GM15510 (cell line): ENCODE measurements around the gene GNG7.

Experiments used
- POLR2A ChIP-seq: IDR thresholded peaks from 3 replicates; pipeline ENCODE4 v1.6.1; 2011; ENCODE audit warnings: borderline replicate concordance; ENCODE audit not compliant: insufficient read length; ENCODE audit errors: extremely low read depth

GNG7 gene

DNA sequence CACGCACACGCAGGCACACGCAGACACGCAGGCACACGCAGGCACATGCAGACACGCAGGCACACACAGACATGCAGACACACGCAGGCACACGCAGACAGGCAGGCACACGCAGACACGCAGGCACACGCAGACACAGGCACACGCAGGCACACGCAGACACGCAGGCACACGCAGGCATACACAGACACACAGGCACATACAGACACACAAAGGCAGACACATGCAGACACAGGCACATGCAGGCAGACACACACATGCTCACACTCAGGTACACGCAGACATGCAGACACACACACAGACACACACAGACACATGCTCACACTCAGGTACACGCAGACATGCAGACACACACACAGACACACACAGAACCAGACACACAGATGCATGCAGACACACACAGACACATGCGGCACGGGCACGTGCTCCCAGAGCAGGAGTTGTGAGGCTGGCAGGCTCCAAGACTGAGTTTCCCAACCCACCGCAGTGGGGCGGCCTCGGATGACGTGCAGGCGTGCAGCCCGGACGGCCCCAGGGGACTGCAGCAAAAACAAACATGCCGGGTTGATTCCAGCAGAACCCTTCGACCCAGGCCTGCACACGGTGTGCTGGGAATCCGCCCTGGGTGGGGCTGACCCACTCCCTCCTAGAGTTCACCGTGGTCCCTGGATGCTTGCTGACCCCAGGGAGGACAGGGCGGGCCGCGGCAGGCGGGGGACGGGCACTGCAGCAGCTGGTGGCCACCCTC is 126.6 kb downstream of the GNG7 start:
- TF ChIP-seq POLR2A = no peak

DNA sequence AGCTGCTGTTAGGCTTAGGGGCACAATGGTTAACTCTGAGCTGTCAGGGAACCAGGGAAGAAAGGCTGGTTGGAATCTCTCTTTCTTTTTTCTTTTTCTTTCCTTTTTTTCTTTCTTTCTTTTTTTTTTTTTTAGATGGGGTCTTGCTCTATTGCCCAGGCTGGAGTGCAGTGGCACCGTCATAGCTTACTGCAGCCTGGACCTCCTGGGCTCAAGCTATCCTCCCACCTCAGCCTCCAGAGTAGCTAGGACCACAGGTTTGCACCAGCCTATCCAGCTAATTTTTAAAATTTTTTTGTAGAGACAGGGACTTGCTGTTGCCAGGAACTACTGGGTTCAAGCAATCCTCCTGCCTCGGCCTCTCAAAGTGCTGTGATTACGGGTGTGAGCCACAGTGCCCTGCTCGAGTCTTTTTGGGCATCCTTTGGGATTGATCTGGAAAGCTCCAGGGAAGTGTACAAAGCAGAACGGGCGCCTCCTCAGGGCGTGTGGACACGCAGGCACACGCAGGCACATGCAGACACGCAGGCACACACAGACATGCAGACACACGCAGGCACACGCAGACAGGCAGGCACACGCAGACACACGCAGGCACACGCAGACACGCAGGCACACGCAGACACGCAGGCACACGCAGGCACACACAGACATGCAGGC is 127.4 kb downstream of the GNG7 start:
- TF ChIP-seq POLR2A = no peak

DNA sequence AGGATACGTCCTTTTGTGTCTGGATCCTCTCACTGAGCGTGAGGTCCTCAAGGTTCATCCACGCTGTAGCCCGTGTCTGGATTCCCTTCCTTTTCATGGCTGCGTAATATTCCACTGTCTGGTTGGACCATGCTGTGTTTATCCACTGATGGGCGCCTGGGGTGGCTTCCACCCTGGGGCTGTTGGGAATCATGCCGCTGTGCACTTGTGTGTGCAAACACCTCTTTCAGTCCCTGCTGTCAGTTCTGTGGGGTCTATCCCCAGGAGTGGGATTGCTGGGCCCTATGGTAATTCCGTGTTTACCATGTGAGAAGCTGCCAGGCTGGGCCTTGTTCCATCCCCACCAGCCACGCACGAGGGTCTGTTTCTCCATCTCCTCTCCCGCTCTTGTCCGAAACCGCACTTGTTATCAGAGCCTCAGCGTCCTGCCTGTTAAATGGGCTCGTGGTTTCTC is 128.0 kb downstream of the GNG7 start:
- no peak for TF ChIP-seq POLR2A

DNA sequence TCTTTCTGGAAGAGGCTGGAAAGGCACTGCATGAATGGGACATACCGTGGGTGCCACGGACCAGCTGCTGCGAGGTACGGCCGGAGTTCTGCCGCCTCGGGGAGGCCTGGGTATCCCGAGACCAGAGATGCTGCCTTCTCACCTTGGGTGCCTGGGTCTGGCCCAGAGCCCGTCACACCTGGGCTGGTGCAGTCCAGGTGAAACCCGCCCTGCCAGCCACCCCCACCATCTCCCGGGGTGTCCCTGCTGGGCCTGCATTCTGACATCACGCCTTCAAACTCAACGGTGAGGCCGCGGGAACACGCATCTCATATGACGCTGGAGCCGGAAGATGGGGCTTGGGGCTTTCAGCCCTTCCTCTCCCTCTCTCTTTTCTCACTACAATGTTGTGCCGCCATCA is 128.6 kb downstream of the GNG7 start:
- no peak for TF ChIP-seq POLR2A

DNA sequence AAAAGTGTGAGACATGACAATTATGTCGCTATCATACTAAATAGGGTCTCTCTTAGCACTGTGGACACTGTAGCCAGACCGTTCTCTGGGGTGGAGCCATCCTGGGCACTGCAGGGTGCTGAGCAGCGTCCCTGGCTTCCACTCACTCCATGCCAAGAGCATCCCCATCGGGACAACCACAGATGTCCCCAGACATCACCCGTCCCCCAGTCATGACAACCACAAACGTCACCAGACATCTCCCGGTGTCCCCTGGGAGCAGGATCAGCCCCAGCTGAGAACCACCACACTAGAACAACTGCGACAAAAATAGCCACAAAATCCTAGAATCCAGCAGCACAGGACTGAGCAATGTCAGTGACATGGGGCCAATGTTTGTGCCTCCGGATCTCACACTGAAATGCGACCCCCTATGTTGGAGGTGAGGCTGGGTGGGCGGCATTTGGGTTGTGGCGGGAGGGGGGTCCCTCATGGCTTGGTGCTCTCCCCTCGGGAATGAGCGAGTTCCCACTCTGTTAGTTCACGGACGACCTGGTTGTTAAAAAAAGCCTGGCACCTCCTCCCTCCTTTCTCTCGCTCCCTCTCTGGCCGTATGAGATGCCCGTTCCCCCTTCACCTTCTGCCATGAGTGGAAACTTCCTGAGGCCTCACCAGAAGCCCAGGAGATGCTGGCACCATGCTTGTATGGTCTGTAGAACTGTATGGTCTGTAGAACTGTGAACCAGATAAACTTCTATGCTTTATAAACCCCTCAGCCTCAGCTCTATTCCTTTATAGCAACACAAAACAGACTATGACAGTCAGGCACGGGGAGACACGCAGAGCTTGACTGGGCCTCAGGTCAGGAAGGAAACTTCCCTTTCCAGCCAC is 132.7 kb downstream of the GNG7 start:
- TF ChIP-seq POLR2A = no peak

DNA sequence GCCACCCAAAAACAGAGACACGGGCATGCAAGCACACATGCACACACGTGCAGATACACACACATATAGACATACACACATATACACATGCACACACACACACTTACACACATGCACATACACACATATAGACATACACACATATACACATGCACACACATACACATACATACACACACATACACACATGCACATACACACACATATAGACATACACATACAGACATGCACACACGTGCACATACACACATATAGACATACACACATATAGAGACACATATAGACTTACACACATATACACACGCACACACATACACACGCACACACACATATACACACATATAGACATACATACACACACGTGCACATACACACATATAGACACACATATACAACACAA is 134.5 kb downstream of the GNG7 start:
- no peak for TF ChIP-seq POLR2A

DNA sequence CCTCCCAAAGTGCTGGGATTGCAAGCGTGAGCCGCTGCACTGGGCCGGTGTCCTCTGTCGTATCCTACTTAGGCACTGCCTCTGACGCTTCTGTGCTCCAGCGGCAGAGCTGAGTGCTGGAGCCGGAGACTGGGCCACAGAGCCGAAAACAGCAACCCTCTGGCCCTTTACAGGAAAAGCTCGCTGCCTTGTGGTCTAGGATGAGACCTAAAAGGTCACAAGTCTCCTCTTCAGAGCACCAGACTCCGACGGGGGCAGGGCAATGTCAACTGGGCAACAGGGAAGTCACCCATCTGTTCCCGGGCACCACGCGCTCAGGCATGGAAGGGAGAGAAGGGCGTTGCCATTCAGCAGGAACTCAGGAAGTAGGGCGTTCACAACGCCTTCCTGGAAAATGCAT is 134.9 kb downstream of the GNG7 start:
- no peak for TF ChIP-seq POLR2A

DNA sequence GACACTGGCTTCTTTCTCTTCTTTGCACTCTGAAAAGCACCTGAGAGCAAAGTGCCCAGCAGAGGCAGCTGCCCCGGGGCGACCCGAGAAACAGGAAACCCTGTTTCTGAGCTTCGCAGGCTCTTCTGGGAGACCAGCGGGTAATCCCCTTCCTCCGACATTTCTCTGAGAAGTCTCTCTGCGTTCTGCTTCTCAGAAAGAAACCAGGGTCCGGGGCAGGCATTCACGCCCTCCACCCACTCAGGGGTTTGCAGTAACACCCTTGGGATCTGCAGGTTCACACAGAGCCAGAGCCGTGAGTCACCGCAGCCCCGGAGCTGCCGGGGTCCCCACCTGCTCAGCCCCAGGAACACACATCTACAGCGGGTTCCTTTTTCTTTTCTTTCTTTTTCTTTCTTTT is 140.6 kb downstream of the GNG7 start:
- peak; percentile 42 for TF ChIP-seq POLR2A

DNA sequence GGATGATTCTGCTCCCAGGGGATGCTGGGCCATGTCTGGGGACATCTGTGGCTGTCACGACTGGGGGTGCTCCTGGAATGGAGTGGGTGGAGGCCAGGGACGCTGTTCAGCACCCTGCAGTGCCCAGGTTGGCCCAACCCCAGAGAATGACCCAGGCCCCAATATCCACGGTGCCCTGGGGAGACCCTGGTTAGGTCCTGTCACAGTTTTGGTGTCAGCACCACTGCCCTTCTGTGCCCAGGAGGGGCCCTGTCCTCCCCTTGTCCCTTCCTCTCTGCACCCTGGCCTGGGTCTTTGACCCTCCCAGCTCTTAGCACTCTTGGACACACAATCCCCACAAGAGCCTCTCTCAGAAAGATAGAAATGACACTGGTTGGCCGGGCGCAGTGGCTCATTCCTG is 141.3 kb downstream of the GNG7 start:
- TF ChIP-seq POLR2A = no peak

DNA sequence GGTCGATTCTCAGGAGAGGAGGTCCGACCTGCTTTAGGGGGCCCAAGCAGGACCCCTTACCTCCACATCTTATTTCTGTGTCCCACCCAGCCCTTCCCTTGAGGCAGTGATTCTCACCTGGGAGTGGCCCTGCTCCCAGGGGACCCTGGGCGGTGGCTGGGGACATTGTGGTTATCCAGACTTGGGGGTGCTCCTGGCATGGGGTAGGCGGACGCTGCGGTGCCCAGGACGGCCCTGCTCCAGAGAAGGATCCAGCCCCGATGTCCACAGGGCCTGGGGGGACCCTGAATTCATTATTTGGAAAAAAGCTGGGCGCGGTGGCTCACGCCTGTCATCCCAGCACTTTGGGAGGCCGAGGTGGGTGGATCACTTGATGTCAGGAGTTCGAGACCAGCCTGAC is 142.1 kb downstream of the GNG7 start:
- no peak for TF ChIP-seq POLR2A

DNA sequence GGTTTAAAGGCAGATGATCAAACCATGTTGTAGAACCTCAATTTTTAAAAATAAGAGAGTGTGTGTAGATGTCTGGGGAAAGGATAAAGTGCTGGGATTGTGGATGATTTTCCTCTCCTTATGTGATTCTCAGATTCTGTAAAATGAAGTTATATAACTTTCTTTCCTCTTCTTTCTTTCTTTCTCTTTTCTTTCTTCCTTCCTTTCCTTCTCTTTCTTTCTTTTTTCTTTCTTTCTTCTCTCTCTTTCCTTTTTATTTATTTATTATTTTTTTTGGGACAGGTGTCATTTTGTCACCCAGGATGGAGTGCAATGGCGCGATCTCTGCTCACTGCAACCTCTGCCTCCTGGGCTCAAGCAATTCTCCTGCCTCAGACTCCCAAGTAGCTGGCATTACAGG is 144.0 kb downstream of the GNG7 start:
- TF ChIP-seq POLR2A = no peak

DNA sequence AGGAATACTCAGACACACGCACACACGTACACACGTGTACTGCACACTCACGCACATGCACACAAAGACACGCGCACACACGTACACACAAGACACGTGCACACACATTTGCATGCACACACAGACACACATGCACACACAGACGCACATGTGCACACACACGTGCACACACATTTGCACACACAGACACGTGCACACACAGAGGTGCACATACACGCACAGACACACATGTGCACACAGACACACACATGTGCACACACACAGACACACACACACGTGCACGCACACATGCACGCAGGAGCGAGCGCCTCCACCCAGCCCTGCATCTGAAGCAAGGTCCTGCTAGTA is 145.4 kb downstream of the GNG7 start:
- TF ChIP-seq POLR2A = no peak

DNA sequence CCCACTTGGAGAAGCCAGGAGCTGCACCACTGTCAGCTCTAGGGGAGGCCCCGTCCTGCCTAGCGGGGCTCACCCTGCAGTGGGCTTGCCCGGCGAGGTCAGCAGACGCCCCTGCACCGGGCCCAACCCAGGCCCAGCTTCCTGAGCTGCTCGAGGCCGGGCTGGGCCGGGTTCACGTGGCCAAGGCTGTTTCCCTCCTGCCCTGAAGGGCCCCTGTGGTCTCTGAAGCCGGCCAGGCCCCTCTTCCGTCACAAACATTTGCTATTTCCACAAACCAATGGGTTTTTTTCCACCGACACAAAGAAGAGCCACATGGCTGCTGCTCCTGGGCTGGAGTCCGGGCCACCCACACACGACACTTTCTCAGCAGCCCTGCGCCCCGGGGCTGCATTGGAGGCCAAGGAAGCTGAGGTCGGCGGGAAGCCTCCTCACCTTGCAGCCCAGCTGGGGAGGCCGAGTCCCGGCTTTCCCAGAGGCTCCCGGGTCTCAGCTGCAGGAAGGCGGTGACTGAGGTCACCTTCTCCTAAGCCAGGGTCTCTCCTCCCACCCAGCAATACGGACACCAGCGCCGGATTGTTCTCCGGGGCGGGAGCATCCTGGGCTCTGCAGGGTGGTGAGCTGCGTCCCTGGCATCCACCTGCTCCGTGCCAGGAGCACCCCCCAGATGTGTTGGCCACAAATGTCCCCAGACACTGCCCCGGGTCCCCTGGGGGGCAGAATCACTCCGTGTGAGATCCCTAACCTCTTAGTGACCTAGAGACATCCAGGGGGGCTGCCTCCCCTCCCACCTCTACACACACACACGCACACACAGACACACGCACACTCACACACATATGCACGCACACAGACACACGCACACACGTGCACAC is 146.0 kb downstream of the GNG7 start:
- no peak for TF ChIP-seq POLR2A

DNA sequence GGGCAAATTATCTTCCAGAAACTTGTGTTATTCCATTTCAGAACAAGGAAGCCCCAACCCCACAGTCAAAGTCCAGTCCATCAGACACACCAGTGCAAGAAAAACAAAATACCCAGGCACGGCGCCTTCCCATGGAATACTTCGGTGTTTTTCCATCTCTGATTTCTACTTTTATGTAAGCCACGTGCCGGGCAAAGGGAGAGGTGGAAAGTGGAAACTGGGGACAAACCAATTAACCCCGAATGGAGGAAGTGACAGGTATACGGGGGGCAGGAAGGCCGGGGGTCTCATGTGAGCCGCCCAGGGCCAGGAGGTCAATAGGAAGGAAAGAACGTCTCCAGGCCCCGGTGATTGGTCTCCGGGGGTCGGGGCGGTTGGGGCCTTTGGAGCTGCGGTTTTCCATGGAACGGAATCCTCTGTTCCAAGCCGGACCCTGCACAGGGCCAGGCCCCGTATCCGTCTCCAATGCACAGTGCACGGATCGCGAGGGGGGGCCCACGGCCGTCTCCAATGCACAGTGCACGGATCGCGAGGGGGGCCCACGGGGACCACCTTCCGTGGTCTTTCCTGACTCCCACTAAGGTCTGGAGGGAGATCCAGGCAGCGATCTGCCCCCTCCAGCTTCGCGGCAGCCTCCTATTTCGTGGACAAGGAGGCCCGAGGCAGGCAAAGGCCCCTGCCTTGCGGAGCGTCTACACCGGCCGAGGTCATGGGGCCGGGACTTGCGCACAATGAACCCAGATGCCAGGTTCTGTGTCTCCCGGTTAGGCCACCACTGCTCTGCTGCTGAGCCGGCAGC is 146.9 kb downstream of the GNG7 start:
- no peak for TF ChIP-seq POLR2A

DNA sequence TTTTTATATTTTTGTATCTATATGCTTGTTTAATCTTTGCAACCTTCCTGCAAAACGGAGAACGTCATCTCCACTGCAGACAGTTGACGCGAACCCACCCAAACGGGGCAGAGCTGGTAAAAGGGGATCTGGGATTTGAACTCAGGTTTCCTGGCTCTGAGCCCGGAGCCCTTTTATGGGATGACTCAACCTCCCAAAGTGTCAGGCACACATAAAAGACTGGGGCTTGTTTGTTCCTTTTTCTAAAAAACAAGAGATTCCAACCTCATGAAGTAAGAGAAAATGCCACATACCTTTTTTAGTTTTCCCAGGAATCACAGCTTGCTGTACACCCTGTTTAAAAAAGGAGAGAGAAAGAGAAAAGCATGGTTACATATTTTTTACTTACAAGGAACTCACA is 147.6 kb downstream of the GNG7 start:
- no peak for TF ChIP-seq POLR2A

DNA sequence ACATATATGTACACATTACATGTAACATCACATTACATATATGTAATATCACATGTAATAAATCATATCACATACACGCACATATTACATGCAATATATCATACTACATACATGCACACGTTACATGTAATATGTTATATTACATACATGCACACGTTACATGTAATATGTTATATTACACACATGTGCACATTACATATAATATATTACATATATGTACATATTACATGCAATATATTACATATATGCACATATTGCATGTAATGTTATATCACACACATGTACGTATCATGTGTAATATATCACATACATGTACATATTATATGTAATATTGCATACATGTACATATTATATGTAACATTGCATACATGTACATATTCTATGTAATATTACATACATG is 149.0 kb downstream of the GNG7 start:
- TF ChIP-seq POLR2A = no peak
